GM12878 (cell line): Measurements from ENCODE around the gene TIFAB.

ENCODE experiments used
- NR2C2 ChIP-seq: IDR thresholded peaks from 2 replicates; pipeline ENCODE4 v1.6.1; 2011; ENCODE audit warnings: borderline replicate concordance, low read depth; ENCODE audit not compliant: control insufficient read depth, insufficient read length
- TF ChIP-seq, protein P1 (sequence below), 3 experiments: IDR thresholded peaks in 2 of 3; conservative IDR thresholded peaks in 1 of 3; 2 replicates each; pipeline ENCODE4 v1.5.1; 2011; ENCODE audit warnings: low read depth in 3 of 3, low read length in 3 of 3, mild to moderate bottlenecking in 3 of 3, control low read depth in 2 of 3, moderate library complexity in 2 of 3, inconsistent platforms in 1 of 3, mixed read lengths in 1 of 3; ENCODE audit not compliant: control insufficient read depth in 2 of 3, insufficient read depth in 1 of 3; ENCODE audit errors: extremely low read depth in 1 of 3

- no peak for TF ChIP-seq NR2C2
- TF ChIP-seq, protein P1, sequence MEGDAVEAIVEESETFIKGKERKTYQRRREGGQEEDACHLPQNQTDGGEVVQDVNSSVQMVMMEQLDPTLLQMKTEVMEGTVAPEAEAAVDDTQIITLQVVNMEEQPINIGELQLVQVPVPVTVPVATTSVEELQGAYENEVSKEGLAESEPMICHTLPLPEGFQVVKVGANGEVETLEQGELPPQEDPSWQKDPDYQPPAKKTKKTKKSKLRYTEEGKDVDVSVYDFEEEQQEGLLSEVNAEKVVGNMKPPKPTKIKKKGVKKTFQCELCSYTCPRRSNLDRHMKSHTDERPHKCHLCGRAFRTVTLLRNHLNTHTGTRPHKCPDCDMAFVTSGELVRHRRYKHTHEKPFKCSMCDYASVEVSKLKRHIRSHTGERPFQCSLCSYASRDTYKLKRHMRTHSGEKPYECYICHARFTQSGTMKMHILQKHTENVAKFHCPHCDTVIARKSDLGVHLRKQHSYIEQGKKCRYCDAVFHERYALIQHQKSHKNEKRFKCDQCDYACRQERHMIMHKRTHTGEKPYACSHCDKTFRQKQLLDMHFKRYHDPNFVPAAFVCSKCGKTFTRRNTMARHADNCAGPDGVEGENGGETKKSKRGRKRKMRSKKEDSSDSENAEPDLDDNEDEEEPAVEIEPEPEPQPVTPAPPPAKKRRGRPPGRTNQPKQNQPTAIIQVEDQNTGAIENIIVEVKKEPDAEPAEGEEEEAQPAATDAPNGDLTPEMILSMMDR (IDR thresholded peaks at IDR 0.05 in 2 of 3, conservative IDR thresholded peaks at IDR 0.05 in 1 of 3; ENCODE audit: control insufficient read depth in 2 of 3, extremely low read depth in 1 of 3, insufficient read depth in 1 of 3, low read depth in 3 of 3, low read length in 3 of 3), result no peak
These were observed 51.3 kb downstream of the TIFAB start for GRCh38 chr5:135400866-135401265.
